GM23338 (cell line): ENCODE measurements around the gene TPM2. TPM values are rescaled to one million over a fixed set of nuclear protein-coding genes. Genes with fewer than 3 reads are reported as not detected.

Source experiments
- ATAC-seq: fragments of 200-7000 bp; cut with Tn5 transposase; 3 replicates; pipeline ENCODE4 v1.9.1; 2020
- DNase-seq: peaks from one replicate; pipeline ENCODE4 v3.0.0-alpha.2; 2015; ENCODE audit warnings: low spot score
- H2AFZ ChIP-seq: fragments of 200-600 bp; sonication (generic); 2 replicates; pipeline ENCODE4 v1.8.0; 2016; ENCODE audit warnings: antibody characterized with exemption, mild to moderate bottlenecking, moderate library complexity
- H3F3A ChIP-seq: fragments of 200-600 bp; sonication (generic); replicated peaks from 2 replicates; pipeline ENCODE4 v1.8.0; 2017; ENCODE audit warnings: antibody characterized with exemption, mixed run types, low read depth
- H3K27ac ChIP-seq: fragments of 200-600 bp; sonication (generic); 2 replicates; pipeline ENCODE4 v1.6.1; 2016; ENCODE audit warnings: low read depth
- H3K27me3 ChIP-seq: fragments of 200-600 bp; sonication (generic); 2 replicates; pipeline ENCODE4 v1.8.0; 2016; ENCODE audit warnings: mild to moderate bottlenecking, mixed run types, moderate library complexity; ENCODE audit not compliant: insufficient read depth
- H3K36me3 ChIP-seq: fragments of 200-600 bp; sonication (generic); 2 replicates; pipeline ENCODE4 v1.8.0; 2016; ENCODE audit warnings: mild to moderate bottlenecking; ENCODE audit not compliant: insufficient read depth
- H3K4me1 ChIP-seq: fragments of 200-600 bp; sonication (generic); 2 replicates; pipeline ENCODE4 v1.8.0; 2016; ENCODE audit warnings: mild to moderate bottlenecking, moderate library complexity; ENCODE audit not compliant: insufficient read depth
- H3K4me2 ChIP-seq: fragments of 200-600 bp; sonication (generic); 2 replicates; pipeline ENCODE4 v1.7.1; 2017; ENCODE audit warnings: mixed run types
- H3K4me3 ChIP-seq: fragments of 200-600 bp; sonication (generic); 2 replicates; pipeline ENCODE4 v1.6.1; 2016; ENCODE audit warnings: mixed run types
- H3K79me2 ChIP-seq: fragments of 200-600 bp; sonication (generic); replicated peaks from 2 replicates; pipeline ENCODE4 v1.8.0; 2017; ENCODE audit warnings: mild to moderate bottlenecking; ENCODE audit not compliant: insufficient read depth
- H3K9me2 ChIP-seq: fragments of 200-600 bp; sonication (generic); 2 replicates; pipeline ENCODE4 v1.8.0; 2017; ENCODE audit not compliant: insufficient read depth
- H4K20me1 ChIP-seq: fragments of 200-600 bp; sonication (generic); replicated peaks from 2 replicates; pipeline ENCODE4 v1.8.0; 2017; ENCODE audit warnings: mild to moderate bottlenecking; ENCODE audit not compliant: insufficient read depth
- H3K27ac Mint-ChIP-seq: 2 replicates; pipeline ENCODE4 v1.8.0; 2020; ENCODE audit warnings: inconsistent platforms, mild to moderate bottlenecking, moderate library complexity, mixed read lengths
- H3K27me3 Mint-ChIP-seq: 3 replicates; pipeline ENCODE4 v1.8.0; 2022; ENCODE audit warnings: low read depth, mild to moderate bottlenecking, moderate library complexity, mixed read lengths, inconsistent platforms; ENCODE audit not compliant: insufficient read depth, poor library complexity
- H3K36me3 Mint-ChIP-seq: 3 replicates; pipeline ENCODE4 v1.8.0; 2021; ENCODE audit warnings: low read depth, mild to moderate bottlenecking, inconsistent platforms, moderate library complexity, mixed read lengths
- H3K4me1 Mint-ChIP-seq: 3 replicates; pipeline ENCODE4 v1.8.0; 2020; ENCODE audit warnings: mild to moderate bottlenecking, inconsistent platforms, mixed read lengths
- H3K4me3 Mint-ChIP-seq: 3 replicates; pipeline ENCODE4 v1.8.0; 2021; ENCODE audit warnings: moderate library complexity, mild to moderate bottlenecking, inconsistent platforms, mixed read lengths
- H3K9me3 Mint-ChIP-seq: 3 replicates; pipeline ENCODE4 v1.8.0; 2020; ENCODE audit warnings: moderate library complexity, mild to moderate bottlenecking, inconsistent platforms, mixed read lengths
- CREB1 ChIP-seq: fragments of 250-450 bp; sonication (Bioruptor Pico); IDR thresholded peaks from 2 replicates; pipeline ENCODE4 v1.5.0; 2020; ENCODE audit warnings: low read depth, mild to moderate bottlenecking, moderate library complexity
- CTCF ChIP-seq, 2 experiments: fragments of 200-600 bp in 1 of 2; sonication (generic) in 1 of 2; conservative IDR thresholded peaks; 2 replicates each; pipeline versions ENCODE4 v1.5.1 to v1.6.1; 2016 to 2017; ENCODE audit warnings: antibody characterized with exemption in 2 of 2, low read depth in 2 of 2, mild to moderate bottlenecking in 2 of 2, moderate library complexity in 1 of 2
- EZH2 ChIP-seq: fragments of 200-600 bp; sonication (generic); IDR thresholded peaks from one replicate; pipeline ENCODE4 v1.8.0; 2017; ENCODE audit warnings: antibody characterized with exemption, mild to moderate bottlenecking, low read depth; ENCODE audit not compliant: unreplicated experiment
- EZH2phosphoT487 ChIP-seq: fragments of 200-600 bp; sonication (generic); IDR thresholded peaks from one replicate; pipeline ENCODE4 v1.8.1; 2018; ENCODE audit warnings: antibody characterized with exemption; ENCODE audit not compliant: unreplicated experiment
- JUNB ChIP-seq: IDR thresholded peaks from one replicate; pipeline ENCODE4 v1.6.1; 2016; ENCODE audit warnings: antibody characterized with exemption; ENCODE audit not compliant: unreplicated experiment
- NANOG ChIP-seq: IDR thresholded peaks from 2 replicates; pipeline ENCODE4 v1.6.1; 2016; ENCODE audit warnings: antibody characterized with exemption, borderline replicate concordance
- POLR2AphosphoS5 ChIP-seq: IDR thresholded peaks from 2 replicates; pipeline ENCODE4 v1.6.1; 2016; ENCODE audit warnings: antibody characterized with exemption, low read depth
- STAT1 ChIP-seq: IDR thresholded peaks from one replicate; pipeline ENCODE4 v1.6.1; 2016; ENCODE audit warnings: antibody characterized with exemption; ENCODE audit not compliant: unreplicated experiment
- ZNF114 ChIP-seq: fragments of 250-450 bp; sonication (Bioruptor Pico); IDR thresholded peaks from 2 replicates; pipeline ENCODE4 v1.5.0; 2020; ENCODE audit warnings: mild to moderate bottlenecking, moderate library complexity
- ZNF331 ChIP-seq: fragments of 250-450 bp; sonication (Bioruptor Pico); IDR thresholded peaks from 2 replicates; pipeline ENCODE4 v1.5.0; 2020; ENCODE audit warnings: low read depth, mild to moderate bottlenecking, moderate library complexity
- ZNF462 ChIP-seq: fragments of 250-450 bp; sonication (Bioruptor Pico); IDR thresholded peaks from 2 replicates; pipeline ENCODE4 v1.5.0; 2020; ENCODE audit warnings: mild to moderate bottlenecking, moderate library complexity
- polyA plus RNA-seq: library from polyadenylated mRNA; unstranded; fragments of >200 nt; fragmentation: Nextera tagmentation; extraction: Ambion mirVana; gene quantifications from 2 replicates; pipeline ENCODE4 v1.2.1, GENCODE V29; 2016
- total RNA-seq: library from RNA; depleted of rRNA; stranded (reverse); fragments of >200 nt; shearing (Covaris generic); gene quantifications from 2 replicates; pipeline ENCODE4 v1.2.3, GENCODE V29; 2014
- TF ChIP-seq, protein P1 (sequence below): IDR thresholded peaks from one replicate; pipeline ENCODE4 v1.6.1; 2018; ENCODE audit warnings: antibody characterized with exemption; ENCODE audit not compliant: unreplicated experiment
- TF ChIP-seq, protein P2 (sequence below): IDR thresholded peaks from 2 replicates; pipeline ENCODE4 v1.6.1; 2016; ENCODE audit warnings: antibody characterized with exemption

TPM2 gene
- total and polyA plus RNA-seq, 2 experiments from 2014 or later: 116 to 488 TPM

GRCh38 chr9:35729101-35729500 lies 39.4 kb upstream of the TPM2 start:
- peak overlapping the region; percentile 1 for H3K27ac ChIP-seq

More at GRCh38 chr9:35729101-35729500, 39.4 kb upstream of the TPM2 start:
- no peaks in the 10 kb centered on the region for H3K9me2 ChIP-seq
- peaks cover 41% of the 10 kb centered on the region for H3K4me1 ChIP-seq
- H3K79me2 ChIP-seq: peaks cover 49% of the 10 kb centered on the region
- H4K20me1 ChIP-seq: peaks cover 10% of the 10 kb centered on the region
- no peak for DNase-seq
- TF ChIP-seq CTCF (conservative IDR thresholded peaks at IDR 0.05; ENCODE audit: low read depth in 2 of 2): no peak
- TF ChIP-seq, protein P1, sequence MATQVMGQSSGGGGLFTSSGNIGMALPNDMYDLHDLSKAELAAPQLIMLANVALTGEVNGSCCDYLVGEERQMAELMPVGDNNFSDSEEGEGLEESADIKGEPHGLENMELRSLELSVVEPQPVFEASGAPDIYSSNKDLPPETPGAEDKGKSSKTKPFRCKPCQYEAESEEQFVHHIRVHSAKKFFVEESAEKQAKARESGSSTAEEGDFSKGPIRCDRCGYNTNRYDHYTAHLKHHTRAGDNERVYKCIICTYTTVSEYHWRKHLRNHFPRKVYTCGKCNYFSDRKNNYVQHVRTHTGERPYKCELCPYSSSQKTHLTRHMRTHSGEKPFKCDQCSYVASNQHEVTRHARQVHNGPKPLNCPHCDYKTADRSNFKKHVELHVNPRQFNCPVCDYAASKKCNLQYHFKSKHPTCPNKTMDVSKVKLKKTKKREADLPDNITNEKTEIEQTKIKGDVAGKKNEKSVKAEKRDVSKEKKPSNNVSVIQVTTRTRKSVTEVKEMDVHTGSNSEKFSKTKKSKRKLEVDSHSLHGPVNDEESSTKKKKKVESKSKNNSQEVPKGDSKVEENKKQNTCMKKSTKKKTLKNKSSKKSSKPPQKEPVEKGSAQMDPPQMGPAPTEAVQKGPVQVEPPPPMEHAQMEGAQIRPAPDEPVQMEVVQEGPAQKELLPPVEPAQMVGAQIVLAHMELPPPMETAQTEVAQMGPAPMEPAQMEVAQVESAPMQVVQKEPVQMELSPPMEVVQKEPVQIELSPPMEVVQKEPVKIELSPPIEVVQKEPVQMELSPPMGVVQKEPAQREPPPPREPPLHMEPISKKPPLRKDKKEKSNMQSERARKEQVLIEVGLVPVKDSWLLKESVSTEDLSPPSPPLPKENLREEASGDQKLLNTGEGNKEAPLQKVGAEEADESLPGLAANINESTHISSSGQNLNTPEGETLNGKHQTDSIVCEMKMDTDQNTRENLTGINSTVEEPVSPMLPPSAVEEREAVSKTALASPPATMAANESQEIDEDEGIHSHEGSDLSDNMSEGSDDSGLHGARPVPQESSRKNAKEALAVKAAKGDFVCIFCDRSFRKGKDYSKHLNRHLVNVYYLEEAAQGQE: no peak
- TF ChIP-seq, protein P2, sequence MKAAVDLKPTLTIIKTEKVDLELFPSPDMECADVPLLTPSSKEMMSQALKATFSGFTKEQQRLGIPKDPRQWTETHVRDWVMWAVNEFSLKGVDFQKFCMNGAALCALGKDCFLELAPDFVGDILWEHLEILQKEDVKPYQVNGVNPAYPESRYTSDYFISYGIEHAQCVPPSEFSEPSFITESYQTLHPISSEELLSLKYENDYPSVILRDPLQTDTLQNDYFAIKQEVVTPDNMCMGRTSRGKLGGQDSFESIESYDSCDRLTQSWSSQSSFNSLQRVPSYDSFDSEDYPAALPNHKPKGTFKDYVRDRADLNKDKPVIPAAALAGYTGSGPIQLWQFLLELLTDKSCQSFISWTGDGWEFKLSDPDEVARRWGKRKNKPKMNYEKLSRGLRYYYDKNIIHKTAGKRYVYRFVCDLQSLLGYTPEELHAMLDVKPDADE: no peak
- no peak for TF ChIP-seq ZNF462 (CRISPR knock-in tag)
- TF ChIP-seq CREB1: no peak
- TF ChIP-seq POLR2AphosphoS5: no peak
- no peak for TF ChIP-seq ZNF331
- TF ChIP-seq ZNF114 (CRISPR knock-in tag): no peak
- no peak for TF ChIP-seq EZH2
- TF ChIP-seq STAT1: no peak
- no peak for TF ChIP-seq JUNB
- no peak for TF ChIP-seq EZH2phosphoT487
- TF ChIP-seq NANOG: no peak
- peaks cover 3% of the 10 kb centered on the region; the same call in 1 of the 2 replicates for H3F3A ChIP-seq
- no peaks in the 10 kb centered on the region for H3K27me3 ChIP-seq
- ATAC-seq: no peak
- Mint-ChIP-seq H3K27me3 (peaks cover 8% of the 10 kb centered on the region), H3K4me3 (no peak overlapping the region), H3K4me1 (peaks cover 13% of the 10 kb centered on the region), H3K9me3 (no peaks in the 10 kb centered on the region; the same call in 2 of the 3 replicates), H3K27ac (no peak overlapping the region), H3K36me3 (peaks cover 18% of the 10 kb centered on the region)
- peaks cover 9% of the 10 kb centered on the region for H3K36me3 ChIP-seq
- peak overlapping the region; percentile 26 for H3K4me3 ChIP-seq
- H2AFZ ChIP-seq: no peak overlapping the region
- H3K4me2 ChIP-seq: peak overlapping the region; percentile 53
